Astrocyte of the hippocampus (primary cell): ENCODE data around the gene SULT4A1.
"Not testable (repeated sequence)": the region's sequence is repeated elsewhere in the genome, so short reads cannot be mapped to it uniquely, and the experiment has no call there.

Source experiments
- DNase-seq: peaks from one replicate; pipeline ENCODE4 v3.0.0; 2011; ENCODE audit warnings: low read depth, low spot score

Gene SULT4A1, protein sequence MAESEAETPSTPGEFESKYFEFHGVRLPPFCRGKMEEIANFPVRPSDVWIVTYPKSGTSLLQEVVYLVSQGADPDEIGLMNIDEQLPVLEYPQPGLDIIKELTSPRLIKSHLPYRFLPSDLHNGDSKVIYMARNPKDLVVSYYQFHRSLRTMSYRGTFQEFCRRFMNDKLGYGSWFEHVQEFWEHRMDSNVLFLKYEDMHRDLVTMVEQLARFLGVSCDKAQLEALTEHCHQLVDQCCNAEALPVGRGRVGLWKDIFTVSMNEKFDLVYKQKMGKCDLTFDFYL

DNA sequence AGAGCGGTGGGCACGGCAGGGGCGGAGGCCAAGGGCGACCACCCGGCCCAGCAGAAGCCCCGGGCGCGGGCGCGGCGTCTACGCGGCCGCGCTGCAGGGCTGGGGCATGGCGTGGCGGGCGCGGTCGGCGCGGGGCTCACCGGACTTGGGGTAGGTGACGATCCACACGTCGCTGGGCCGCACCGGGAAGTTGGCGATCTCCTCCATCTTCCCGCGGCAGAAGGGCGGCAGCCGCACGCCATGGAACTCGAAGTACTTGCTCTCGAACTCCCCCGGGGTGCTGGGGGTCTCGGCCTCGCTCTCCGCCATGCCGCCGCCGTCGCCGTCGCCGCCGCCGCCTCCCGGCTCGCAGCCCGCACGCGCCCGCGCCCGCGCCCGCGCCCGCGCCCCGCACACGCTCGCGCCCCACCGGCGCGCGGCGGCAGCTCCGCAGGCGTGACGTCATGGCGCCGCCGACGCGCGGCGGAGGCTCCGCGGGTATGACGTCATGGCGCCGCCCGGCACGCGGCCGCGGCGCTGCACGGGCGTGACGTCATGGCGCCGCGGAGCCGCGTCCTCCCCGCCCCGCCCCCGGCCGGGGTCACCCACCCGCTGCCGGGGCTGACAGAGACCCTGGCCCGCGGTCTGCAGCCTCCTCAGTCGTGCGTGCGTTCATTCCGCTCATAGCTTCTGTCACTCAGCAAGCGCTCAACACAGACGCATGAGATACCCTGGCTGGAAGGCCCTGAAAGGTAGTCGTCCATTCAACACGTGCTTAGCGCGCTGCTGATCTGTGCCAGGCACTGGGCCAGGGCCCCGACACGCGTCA lies at the start of gene SULT4A1:
Gene SULT4A1 (minus strand): TSS at position 440 of the 808 bp plus-strand sequence. CDS start 131 bp downstream, at position 309.
- DNase-seq, result peak; percentile 66

DNA sequence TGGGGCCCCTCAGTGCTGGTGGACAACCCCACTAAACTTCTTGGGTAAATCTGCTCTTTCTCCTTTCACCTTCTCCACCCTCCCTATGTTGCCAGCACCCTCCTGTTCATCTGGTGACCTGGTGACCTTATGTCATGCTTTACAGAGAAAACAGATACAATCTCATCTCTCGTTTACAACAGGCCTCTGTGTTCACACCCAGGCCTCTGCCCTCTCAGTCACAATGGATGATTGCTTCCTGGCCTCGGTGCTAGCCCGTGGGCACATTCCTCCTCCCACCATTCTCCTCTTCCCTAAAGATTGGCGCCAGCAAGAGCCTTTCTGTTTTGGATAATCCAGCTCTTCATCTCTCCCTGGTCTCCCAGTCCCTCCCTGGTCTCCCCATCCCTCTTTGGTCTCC lies 49.0 kb upstream of the SULT4A1 start:
- no peak for DNase-seq

DNA sequence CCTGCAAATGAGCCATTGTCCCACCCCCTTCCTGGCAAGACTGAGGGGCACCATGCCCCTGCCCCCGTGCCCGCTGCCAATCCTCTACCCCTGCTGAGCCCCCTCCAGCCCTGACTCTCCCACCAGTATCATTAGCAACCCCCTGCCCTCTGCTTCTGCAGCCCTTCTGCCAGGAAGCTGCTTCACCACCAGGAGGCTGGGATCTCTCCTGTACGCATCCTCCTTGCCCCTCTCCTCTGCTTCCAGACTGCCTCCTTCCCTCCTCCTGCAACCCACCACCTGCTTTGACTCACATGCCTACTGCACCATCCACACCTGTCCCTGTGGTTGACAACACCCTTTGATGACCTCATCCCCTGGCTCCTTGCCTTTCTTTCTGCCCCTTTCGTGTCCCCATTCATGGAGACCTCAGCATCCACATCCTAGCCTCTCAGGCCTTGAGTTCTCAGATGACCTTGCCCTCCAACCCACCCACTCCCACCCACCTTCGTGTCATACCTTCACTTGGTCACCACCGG lies 47.9 kb upstream of the SULT4A1 start:
- no peak for DNase-seq

DNA sequence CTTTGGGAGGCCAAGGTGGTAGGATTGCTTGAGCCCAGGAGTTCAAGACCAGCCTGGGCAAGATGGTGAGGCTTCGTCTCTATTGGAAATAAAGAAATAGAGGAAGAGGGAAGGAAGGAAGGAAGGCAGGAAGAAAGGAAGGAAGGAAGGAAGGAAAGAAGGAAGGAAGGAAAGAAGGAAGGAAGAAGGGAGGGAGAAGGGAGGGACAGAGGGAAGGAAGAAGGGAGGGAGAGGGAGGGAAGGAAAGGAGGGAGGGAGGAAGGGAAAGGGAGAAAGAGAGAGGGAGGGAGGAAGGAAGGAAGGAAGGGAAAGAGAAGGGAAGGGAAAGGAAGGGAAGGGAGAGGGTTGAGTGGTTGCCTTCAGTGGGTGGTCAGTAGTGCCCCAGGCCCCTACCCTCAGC lies 47.4 kb upstream of the SULT4A1 start:
- no peak for DNase-seq

DNA sequence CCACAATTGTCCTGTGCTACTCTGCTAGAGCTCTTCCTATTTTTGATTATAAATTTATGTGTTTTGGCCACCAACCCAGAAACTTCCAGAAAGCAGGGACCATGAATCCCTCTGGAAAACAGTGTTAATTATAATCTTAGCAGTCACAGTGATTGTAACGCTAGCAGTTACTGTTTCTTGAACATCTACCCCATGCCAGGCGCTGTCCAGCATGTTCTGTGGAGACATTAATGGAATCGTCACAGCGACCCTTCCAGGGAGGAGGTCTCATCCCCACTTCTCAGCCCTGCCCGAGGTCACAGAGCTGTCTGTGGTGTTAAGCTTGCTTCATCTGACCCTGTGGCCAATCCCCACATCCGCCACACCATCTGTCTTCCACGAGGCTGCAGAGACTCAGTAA lies 43.4 kb upstream of the SULT4A1 start:
- no peak for DNase-seq

DNA sequence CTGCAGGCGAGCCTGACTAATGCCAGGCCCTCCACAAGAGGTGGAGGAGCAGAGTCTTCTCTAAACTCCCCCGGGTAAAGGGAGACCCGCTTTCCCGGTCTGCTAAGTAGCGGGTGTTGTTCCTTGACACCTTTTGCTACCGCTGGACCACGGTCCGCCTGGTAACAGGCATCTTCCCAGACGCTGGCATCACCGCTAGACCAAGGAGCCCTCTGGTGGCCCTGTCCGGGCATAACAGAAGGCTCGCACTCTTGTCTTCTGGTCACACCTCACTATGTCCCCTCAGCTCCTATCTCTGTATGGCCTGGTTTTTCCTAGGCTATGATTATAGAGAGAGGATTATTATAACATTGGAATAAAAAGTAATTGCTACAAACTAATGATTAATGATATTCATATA lies 42.1 kb upstream of the SULT4A1 start:
- not testable (repeated sequence) for DNase-seq

DNA sequence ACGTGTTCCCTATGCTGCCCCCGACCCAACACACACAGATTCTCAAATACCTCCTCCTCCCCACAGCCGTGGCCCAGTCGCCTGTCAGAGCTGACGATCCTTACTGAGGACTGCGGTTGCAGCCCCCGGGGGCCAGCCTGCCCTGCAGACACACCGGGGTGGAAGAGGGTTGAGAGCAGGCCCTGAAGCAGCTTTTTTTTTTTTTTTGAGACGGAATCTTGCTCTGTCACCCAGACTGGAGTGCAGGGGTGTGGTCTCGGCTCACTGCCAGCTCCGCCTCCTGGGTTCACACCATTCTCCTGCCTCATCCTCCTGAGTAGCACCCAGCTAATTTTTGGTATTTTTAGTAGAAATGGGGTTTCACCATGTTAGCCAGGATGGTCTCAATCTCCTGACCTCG lies 40.7 kb upstream of the SULT4A1 start:
- DNase-seq, result not testable (repeated sequence)

DNA sequence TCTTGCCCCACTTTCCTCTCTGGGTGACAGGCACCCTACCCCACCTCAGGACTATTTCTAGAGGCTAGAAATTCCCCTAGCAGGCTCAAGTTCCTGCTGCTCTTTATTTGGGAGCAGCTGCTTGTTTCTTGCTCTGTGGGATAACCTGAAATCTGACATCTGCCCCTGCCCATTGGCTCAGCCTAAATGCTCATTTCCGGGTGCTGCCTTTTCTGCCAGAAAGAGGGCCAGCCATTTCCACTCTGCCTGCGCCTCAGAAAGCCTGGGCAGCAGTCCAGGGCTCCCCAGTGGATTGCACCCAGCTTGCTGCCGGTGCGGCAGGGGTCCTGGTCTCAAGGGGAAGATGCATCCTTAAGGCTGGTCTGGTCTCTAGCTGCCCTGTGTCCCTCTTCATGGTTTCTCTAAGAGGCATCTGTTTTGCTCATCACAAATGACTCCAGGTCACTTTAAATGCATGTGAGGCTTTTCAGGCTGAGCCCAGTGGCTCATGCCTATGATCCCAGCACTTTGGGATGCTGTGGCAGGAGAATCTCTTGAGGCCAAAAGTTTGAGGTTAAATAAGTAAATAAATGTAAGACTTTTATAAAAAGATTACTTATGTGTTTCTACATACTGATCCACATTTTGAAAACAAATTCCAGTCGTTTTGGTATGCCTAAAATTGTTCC lies 39.8 kb upstream of the SULT4A1 start:
- DNase-seq, result peak; percentile 89

DNA sequence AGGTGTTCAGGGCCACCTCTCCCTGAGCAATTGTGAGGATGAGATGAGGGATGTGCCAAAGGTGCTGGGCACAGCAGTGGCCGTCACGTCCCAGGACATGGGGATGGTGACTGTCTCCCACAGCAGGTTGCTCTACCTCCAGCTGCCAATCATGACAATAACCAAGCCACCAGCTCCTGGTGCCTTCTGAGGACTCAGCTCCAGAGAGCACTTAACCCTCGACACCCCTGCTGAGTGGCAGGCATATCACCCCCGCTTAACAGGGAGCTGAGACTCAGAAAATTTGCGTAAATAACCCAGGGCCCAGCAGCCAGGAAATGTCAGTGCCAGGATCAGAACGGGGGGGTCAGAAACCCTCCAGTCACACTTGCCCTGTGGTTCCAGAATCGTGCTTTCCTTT lies 37.9 kb upstream of the SULT4A1 start:
- DNase-seq, result no peak

DNA sequence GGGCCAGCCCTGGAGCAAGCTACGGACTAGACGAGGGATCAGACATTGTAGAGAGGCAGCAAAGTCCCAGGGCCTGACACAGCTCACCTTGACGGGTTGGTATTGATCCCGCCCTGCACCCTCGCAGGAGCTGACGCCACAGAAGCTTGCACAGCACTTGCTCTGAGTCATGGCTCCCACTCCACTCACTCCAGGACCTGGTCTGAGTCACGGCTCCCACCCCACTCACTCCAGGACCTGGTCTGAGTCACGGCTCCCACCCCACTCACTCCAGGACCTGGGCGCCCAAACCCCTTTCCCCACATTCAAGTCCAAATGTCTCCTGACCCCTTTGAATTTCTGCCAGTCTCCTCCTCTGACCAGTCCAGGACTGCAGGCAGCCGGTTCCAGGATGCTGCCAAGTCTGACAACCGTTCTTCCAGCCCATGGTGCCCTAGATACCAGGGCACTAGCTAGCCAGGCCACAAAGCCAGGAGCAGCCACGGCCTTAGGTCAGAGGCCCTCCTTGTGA lies 35.5 kb upstream of the SULT4A1 start:
- peak; percentile 68 for DNase-seq

DNA sequence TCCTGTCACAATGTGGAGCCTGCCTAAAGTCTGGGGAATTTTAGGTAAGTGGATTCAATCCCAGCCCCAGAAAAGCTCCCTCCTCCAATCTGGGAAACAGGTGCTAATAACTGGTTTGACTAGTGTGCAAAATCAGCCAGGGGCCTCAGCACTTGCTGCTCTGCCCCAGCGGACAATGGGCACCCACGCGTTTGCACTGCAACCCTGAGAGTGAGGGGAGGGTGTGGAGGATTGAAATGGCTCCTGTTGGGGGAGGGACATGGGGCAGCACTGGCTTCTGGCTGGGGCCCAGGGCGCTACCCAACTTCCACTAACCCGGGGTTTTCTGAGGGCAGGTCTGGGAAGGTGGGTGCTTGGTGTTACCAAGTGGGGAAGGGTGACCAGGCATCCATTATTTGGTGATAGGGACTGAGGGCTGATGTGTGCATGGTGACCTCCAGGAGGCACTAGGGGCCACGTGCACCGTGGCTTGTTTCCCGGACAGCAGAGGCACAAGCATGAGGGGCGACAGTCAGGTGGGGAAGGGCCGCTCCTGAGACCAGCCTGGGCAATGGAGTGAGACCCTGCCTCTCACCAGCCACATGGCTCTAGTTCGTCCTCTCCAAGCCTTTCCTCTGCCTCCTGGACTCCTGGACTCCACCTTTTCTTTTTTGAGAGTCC lies 33.8 kb upstream of the SULT4A1 start:
- DNase-seq, result no peak

DNA sequence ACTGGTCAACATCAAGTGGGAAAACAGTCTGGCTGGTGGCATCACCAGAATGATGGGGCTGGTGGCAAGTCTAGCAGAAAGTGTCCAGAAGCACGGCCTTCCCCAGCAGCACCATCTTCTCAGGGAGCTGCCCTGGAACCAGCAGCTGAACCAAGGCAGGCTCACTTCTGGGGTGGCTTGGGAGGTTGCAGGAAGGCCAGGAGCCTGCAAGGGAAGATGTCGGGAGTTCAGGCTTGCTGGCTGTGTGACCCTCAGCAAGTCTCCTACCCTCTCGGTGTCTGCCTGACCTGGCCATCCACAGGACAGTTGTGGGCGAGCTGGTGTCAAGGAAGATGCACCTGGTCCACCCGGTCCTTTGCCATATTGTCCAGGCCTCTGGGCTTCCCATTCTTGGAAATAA lies 31.8 kb upstream of the SULT4A1 start:
- DNase-seq, result no peak

DNA sequence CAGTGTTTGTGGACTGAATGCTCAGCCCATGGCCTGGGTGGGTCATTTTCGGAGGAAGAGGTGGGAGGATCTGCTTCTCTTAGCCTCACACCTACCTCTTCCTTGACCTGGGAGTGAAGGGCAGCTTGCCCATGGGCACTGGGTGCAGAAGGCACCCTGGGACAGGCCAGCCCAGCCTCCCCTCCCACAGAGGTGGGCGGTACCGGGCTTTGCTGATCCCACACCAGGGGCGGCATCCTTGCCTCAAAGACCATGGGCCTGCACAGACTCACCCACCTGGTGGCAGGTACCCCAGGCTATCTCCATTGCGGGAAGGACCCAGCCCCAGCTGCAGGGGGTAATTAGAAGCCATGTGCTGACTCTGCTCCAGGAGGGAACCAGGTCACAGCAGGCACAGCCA lies 31.0 kb upstream of the SULT4A1 start:
- DNase-seq, result no peak

DNA sequence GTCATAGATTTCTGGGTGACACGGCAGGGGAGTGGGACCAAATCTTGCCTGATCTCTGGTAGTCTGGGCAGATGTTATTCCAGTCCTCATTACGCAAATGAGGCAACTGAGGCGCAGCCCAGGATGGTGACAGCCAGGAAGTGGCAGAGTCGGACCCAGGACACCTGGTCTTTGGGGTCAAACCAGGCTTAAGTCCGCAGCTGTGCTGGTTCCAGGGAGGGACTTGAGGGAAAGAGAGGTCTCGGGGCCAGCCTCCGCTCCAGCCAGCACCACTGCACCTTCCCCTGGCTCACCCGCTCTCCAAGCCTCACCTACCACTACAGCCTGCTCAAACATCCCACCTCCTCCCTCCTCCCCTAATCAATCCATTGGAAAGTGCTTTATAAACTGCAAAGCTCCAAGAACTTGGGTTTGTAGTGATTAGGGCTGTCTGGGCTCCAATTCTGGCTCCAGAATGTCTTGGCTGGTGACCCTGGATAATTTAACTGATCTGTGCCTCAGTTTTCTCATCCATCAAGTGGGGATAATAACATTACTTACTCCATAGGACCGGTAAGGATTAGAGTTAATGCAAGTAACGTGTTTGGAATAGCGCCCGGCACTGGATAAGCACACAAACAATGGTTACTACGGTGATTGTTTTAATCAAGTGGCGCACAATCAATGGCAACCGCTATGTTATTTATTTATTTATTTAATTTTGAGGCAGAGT lies 30.0 kb upstream of the SULT4A1 start:
- no peak for DNase-seq

DNA sequence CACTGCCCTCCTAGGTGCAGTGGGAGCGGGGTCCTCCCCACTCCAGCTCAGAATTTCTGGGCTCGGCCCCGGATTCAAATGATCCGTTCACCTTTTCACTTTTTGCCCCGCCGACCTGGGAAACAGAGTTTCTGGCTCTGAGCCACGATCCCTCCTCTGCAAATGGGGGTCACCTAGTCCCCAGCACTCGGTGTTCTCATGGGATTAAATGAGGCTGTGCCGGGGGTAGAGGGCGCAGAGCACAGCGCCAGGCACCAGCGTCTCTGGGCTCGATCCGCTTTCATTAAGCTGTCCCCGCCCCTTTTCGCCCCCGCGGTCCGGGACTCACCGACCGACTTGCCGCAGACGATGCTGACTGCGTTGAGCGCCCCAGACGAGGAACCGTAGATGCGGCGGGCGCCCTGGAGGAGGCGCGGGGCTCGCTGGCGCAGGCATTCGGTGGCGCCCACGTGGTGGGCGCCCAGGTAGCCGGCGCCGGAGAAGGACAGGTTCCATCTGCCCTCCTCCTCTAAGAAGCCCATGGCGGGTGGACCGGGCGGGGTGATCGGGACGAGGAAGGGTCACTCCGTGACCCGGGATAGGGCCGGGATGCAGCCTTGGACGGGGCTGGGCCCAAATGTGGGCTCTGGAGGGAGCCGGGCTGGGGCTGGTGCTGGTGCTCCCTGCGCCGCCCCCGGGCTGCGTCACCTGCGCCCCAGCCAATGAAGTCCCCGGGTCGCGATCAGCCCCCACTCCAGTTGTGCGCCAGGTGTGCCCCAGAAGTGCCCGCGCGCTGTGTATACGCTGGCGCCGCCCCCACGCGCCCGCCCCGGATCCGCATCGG lies 29.3 kb upstream of the SULT4A1 start, which contains the start of gene PNPLA5:
Gene PNPLA5 (minus strand): TSS at position 654 of the 823 bp plus-strand sequence. CDS start 133 bp downstream, at position 521.
- DNase-seq, result no peak

DNA sequence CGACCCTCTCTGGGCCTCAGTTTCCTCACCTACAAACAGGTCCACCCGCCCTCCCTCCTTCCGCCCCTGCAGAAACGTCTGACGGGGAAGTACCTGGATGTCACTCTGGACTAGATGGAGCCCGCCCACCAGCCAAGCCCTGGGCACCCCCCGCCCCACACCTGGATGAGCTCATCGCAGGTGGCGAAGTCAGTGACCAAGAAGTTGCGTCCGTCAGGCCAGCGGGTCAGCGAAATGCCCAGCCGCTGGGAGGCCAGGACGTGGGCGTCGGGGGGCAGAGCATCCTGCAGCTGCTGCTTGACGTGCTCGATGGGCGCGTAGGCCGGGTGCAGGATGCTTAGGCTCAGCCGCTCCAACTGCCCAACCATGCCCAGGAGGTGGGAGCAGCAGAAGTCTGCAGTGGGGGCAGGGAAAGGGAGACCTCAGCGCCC lies 28.6 kb upstream of the SULT4A1 start:
- DNase-seq, result no peak

DNA sequence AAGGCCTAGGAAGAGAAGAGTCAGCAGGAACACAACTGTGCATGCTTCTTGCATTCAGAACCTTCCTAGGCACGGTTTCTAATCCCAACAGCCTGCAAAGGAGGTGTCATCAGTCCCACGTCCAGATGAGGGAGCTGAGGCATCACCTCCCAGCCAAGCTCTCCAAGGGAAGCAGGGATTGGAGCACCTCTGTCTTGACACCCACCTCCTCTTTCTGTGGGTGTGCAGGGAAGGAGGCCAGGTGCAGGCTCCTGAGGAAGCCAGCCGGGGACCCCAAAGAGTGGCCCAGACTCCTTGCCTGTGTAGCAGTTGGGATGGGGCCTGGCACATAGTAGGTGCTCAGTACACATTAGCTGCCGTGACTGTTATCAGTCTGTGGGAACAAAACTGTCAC lies 27.5 kb upstream of the SULT4A1 start:
- DNase-seq, result no peak

DNA sequence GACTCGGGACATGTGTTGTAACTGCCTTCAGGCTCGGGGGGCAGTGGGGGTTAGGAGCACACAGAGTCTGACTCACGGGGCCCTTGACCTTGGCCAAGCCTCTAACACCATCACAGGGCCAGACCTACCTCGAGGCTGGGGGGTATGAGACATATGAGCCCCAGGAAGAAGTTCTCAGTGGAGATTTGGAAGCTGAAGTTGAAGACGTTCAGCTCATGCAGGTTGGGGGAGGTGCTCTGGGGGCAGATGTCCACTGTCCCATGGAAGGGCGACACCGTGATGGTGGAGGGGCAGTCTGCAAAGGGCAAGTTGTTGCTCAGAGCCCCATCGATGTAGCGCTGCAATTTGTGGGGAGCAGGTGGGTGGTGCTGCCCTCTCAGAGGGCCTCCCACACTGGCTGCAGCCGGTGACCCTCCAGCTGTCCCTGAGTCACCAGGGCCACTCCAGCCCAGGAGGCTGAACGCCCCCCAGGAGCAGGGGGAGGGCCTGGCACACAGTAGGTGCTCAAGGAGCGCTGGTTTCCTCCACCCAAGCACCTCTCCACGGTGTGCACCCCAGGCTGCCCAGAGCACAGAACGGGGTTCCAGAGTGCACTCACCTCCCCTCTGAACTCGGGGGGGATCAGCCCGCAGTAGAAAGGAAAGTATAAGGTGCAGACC lies 27.0 kb upstream of the SULT4A1 start:
- DNase-seq, result no peak

DNA sequence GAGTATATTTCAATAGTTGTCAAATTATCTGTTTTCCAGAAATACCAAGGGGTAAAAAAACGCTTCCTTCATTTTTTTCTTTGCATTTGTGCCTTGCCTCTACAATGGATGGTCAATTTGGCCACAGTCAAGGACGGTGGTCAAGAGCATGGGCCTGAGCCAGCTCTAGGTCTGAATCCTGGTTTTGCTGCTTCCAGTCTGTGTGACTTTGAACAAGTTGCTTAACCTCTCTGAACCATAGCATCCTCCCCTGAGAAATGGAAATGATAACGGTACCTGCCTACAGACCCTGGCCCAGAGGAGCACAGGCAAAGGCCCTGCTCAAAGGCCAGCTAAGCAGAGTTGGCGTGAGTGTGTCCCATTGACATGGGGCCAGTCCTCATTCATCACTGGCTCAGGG lies 26.4 kb upstream of the SULT4A1 start:
- no peak for DNase-seq
